Peyer's patch (tissue), 4 donors: ENCODE data around the gene FAM83G. TPM values are rescaled to one million over a fixed set of nuclear protein-coding genes. Genes with fewer than 3 reads are reported as not detected.

ENCODE experiments used
- DNase-seq, 3 donors: peaks; one replicate each; pipeline ENCODE4 v3.0.0-alpha.2; 2017 to 2019
- H3K27ac ChIP-seq, 4 donors: fragments of 200-600 bp; sonication (generic); one replicate each; pipeline ENCODE4 v1.5.1; 2016 to 2019
- H3K27me3 ChIP-seq, 2 donors: fragments of 200-600 bp; sonication (generic); one replicate each; pipeline ENCODE4 v1.5.1; 2019
- H3K36me3 ChIP-seq, 3 donors: fragments of 200-600 bp; sonication (generic); one replicate each; pipeline ENCODE4 v1.5.1; 2016 to 2019
- H3K4me1 ChIP-seq, 4 donors: fragments of 200-600 bp; sonication (generic); one replicate each; pipeline ENCODE4 v1.5.1; 2016 to 2019
- H3K4me3 ChIP-seq, 4 donors: fragments of 200-600 bp; sonication (generic); 1 replicate in 3 of 4; 2 replicates in 1 of 4; pipeline ENCODE4 v1.5.1; 2016 to 2019; ENCODE audit warnings: mild to moderate bottlenecking in 1 of 4
- H3K9me3 ChIP-seq, 4 donors: fragments of 200-600 bp; sonication (generic); one replicate each; pipeline ENCODE4 v1.5.1; 2016 to 2019; ENCODE audit warnings: mild to moderate bottlenecking in 1 of 4
- CTCF ChIP-seq, 6 experiments: fragments of 450-650 bp in 4 of 6; fragments of 200-600 bp in 2 of 6; sonication (generic) in 1 of 6; IDR thresholded peaks; one replicate each; pipeline ENCODE4 v1.5.1; 2017 to 2019; ENCODE audit warnings: antibody characterized with exemption in 6 of 6, mild to moderate bottlenecking in 3 of 6, moderate library complexity in 1 of 6
- POLR2A ChIP-seq, 2 donors: fragments of 450-650 bp; IDR thresholded peaks; one replicate each; pipeline ENCODE4 v1.5.1; 2017; ENCODE audit warnings: antibody characterized with exemption in 2 of 2, mild to moderate bottlenecking in 2 of 2, moderate library complexity in 2 of 2
- total RNA-seq, 4 donors: library from RNA; depleted of rRNA; stranded (reverse); fragments of >200 nt; gene quantifications; one replicate each; pipeline ENCODE4 v1.1.0, GENCODE V29; 2016

FAM83G gene
- total RNA-seq, 4 donors from 2014 or later = 9.9 to 48.4 (median 37.4) TPM

GRCh38 chr17:18977646-18978045 lies 26.9 kb downstream of the FAM83G start:
- H3K36me3 ChIP-seq = peaks cover 0 to 35% (median 0%) of the 10 kb centered on the region in 3 donors
- no peak for TF ChIP-seq POLR2A (IDR thresholded peaks at IDR 0.05)
- no peak for TF ChIP-seq CTCF (IDR thresholded peaks at IDR 0.05)

GRCh38 chr17:18977021-18977420 lies 27.5 kb downstream of the FAM83G start:
- Histone ChIP-seq H3K4me1 (peaks cover 0 to 16% (median 0%) of the 10 kb centered on the region in 4 donors), H3K27ac (no peak overlapping the region), H3K36me3 (peaks cover 0 to 39% (median 0%) of the 10 kb centered on the region in 3 donors), H3K9me3 (no peaks in the 10 kb centered on the region), H3K27me3 (no peaks in the 10 kb centered on the region), H3K4me3 (no peak overlapping the region)
- TF ChIP-seq CTCF (IDR thresholded peaks at IDR 0.05) = no peak
- TF ChIP-seq POLR2A (IDR thresholded peaks at IDR 0.05) = no peak
- DNase-seq = no peak

More at GRCh38 chr17:18977646-18978045, 26.9 kb downstream of the FAM83G start:
- Histone ChIP-seq H3K27ac (no peak overlapping the region), H3K4me3 (no peak overlapping the region), H3K4me1 (peaks cover 0 to 22% (median 1%) of the 10 kb centered on the region in 4 donors), H3K27me3 (no peaks in the 10 kb centered on the region), H3K9me3 (no peaks in the 10 kb centered on the region)
- DNase-seq = no peak

- no peaks in the 10 kb centered on the region for H3K27me3 ChIP-seq
- no peak overlapping the region for H3K4me3 ChIP-seq
- H3K4me1 ChIP-seq = peaks cover 0 to 7% (median 0%) of the 10 kb centered on the region in 4 donors
- TF ChIP-seq POLR2A (IDR thresholded peaks at IDR 0.05) = no peak
- no peak for TF ChIP-seq CTCF (IDR thresholded peaks at IDR 0.05)
- no peak overlapping the region for H3K27ac ChIP-seq
- H3K36me3 ChIP-seq = peaks cover 0 to 44% (median 0%) of the 10 kb centered on the region in 3 donors
- H3K9me3 ChIP-seq = no peaks in the 10 kb centered on the region
- DNase-seq = no peak
These were observed 28.4 kb downstream of the FAM83G start for GRCh38 chr17:18976201-18976600.

GRCh38 chr17:18975597-18975996 lies 29.0 kb downstream of the FAM83G start:
- TF ChIP-seq CTCF (IDR thresholded peaks at IDR 0.05) (no peak), POLR2A (IDR thresholded peaks at IDR 0.05) (no peak)
- no peak overlapping the region for H3K27ac ChIP-seq
- peaks cover 0 to 48% (median 0%) of the 10 kb centered on the region in 3 donors for H3K36me3 ChIP-seq
- H3K9me3 ChIP-seq = no peaks in the 10 kb centered on the region
- DNase-seq = no peak
- no peak overlapping the region for H3K4me3 ChIP-seq
- peaks cover 0 to 2% (median 0%) of the 10 kb centered on the region in 4 donors for H3K4me1 ChIP-seq
- no peaks in the 10 kb centered on the region for H3K27me3 ChIP-seq

- TF ChIP-seq POLR2A (IDR thresholded peaks at IDR 0.05) (no peak), CTCF (IDR thresholded peaks at IDR 0.05) (no peak)
- Histone ChIP-seq H3K27me3 (no peaks in the 10 kb centered on the region), H3K9me3 (no peaks in the 10 kb centered on the region), H3K4me1 (peaks cover 0 to 9% (median 0%) of the 10 kb centered on the region in 4 donors), H3K27ac (no peak overlapping the region), H3K36me3 (peaks cover 0 to 46% (median 0%) of the 10 kb centered on the region in 3 donors), H3K4me3 (no peak overlapping the region)
- DNase-seq = no peak
These were observed 30.0 kb downstream of the FAM83G start for GRCh38 chr17:18974407-18975149.
